Pons (tissue), 1 donor: Measurements from ENCODE around the gene ASAP2.

ENCODE experiments used
- DNase-seq: peaks from one replicate; pipeline ENCODE4 v3.0.0-alpha.2; 2016; ENCODE audit warnings: low spot score

ASAP2 gene

DNA sequence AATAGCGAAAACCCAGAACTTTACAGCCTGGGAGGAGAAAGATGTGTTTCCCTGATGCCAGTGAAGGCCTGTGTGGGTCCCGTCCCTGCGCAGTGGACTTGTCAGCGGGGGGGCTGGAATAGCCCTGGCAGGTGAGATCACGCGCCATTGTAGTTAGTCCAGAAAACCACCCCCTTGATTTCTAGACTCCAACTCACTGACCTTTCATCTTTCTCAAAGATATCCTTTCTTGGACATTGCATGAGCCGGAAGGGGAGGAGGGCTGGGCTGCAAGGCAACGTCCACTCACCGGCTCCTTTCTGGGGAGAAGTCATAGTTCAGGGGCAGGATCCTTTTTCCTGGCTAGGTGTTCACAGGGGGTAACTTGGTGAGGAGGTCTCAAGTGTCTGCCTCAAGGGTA, 22.3 kb upstream of the ASAP2 start:
- DNase-seq, result no peak

DNA sequence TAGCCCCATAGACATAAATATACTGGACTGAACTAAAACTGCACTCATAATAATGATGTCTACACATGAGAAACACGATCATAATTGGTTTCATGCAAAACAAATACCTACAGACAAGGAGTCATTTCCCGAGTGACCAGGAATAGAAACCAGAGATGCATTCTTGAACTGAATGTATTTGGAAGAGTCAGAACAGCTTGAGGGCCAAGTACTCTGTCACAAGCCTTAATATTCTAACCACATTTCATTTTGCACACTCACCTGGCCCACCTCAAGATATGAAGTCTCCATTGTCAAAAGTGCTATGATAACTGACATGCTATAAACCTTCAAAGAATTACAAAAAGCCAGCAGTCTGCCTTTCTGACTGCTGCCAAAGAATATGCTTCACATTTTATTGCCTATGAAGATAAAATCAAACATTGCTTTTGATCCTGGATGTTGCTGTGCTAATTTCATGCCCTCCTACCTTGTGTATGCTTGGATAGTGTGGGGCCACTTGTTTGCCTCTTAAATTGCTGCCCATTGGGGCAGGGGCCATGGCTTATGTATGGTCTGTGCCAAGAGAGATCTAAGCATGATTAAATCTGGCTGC, 18.9 kb upstream of the ASAP2 start:
- DNase-seq, result no peak

- DNase-seq, result no peak
These were observed 17.8 kb upstream of the ASAP2 start for GRCh38 chr2:9188823-9189222.

- DNase-seq, result no peak
These were observed 16.7 kb upstream of the ASAP2 start for GRCh38 chr2:9189901-9190300.

- DNase-seq, result peak; percentile 69
These were observed 15.6 kb upstream of the ASAP2 start for GRCh38 chr2:9191041-9191481.

DNA sequence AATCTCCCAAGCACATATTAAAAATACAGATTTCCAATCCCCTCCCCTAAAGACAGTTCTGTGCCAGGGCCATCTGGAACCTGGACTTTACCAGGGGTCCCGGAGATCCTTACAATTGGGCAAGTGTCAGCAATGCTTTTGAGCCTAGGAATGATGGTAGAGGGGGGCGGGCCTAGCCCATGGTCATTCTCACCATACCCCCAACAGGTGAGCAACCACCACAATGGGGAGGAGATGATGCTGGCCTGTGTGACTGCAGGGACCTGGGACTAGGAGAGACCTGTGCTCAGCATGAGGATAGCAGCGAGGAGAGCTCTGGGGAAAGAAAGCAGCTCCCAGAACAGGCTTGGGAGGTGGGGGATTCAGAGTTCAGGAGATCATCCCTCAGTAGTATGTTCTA, 13.9 kb upstream of the ASAP2 start:
- no peak for DNase-seq

DNA sequence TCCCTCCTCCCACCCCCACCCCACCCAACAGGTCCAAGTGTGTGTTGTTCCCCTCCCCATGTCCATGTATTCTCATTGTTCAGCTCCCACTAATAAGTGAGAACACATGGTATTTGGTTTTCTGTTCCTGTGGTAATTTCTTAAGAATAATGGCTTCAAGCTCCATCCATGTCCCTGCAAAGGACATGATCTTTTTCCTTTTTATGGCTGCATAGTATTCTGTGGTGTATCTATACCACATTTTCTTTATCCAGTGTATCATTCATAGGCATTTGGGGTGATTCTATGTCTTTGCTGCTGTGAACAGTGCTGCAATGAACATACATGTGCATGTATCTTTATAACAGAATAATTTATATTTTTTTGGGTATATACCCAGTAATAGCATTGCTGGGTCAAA, 12.3 kb upstream of the ASAP2 start:
- no peak for DNase-seq

GRCh38 chr2:9196637-9197036, 10.0 kb upstream of the ASAP2 start:
- DNase-seq, result no peak

DNA sequence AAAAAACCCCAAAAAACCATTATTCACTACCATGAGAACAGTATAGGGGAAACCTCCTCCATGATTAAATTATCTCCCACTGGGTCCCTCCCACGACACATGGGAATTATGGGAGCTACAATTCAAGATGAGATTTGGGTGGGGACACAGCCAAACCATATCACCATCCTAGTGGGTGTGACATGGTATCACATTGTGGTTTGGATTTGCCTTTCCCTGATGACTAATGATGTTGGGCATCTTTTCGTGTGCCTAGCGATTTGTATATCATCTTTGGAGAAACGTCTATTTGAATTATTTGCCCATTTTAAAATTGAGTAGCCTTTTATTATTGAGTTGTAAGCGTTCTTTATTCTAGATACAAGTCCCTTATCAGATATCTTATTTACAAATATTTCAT, 8.7 kb upstream of the ASAP2 start:
- DNase-seq, result no peak

DNA sequence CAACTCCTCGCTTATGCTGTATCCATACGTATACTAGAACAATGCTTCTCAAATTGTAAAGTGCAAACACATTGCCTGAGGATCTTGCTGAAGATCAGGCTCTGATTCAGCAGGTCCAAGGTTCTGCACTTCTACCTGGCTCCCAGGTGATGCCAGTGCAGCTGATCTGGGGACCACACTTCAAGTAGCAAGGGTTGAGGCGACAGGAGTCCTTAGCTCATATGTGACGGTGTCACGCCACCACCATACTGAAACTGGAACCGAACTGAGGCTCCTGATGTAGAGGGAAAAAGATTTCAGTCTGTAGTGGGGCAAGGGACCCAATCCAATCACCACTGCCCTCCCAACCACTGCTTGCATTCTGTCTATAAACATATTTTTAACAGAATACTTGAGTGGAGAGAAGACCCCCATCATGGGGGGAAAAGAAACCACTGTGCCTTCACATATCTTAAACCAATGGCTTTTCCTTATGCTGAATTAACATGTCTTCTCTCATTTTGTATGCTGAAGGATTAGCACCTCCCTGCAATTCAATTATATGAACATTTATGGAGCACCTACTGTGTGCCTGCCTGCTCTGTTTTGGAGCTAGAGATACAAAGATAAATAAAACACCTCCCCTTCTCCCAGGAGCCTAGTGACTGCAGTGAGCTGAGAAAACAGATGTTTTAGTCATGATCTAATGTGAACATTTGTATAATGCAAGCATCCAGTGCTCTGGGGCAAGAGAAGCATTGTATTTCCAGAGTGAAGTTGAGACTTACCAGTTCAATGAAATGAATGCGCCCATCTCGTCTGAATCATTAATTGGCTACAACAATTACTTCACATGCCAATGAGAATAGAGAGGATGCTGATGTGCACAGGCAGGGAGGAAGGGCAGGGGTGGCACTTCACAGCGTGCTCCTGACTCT, 6.6 kb upstream of the ASAP2 start:
- DNase-seq, result no peak

GRCh38 chr2:9200633-9201015, 6.0 kb upstream of the ASAP2 start:
- no peak for DNase-seq

DNA sequence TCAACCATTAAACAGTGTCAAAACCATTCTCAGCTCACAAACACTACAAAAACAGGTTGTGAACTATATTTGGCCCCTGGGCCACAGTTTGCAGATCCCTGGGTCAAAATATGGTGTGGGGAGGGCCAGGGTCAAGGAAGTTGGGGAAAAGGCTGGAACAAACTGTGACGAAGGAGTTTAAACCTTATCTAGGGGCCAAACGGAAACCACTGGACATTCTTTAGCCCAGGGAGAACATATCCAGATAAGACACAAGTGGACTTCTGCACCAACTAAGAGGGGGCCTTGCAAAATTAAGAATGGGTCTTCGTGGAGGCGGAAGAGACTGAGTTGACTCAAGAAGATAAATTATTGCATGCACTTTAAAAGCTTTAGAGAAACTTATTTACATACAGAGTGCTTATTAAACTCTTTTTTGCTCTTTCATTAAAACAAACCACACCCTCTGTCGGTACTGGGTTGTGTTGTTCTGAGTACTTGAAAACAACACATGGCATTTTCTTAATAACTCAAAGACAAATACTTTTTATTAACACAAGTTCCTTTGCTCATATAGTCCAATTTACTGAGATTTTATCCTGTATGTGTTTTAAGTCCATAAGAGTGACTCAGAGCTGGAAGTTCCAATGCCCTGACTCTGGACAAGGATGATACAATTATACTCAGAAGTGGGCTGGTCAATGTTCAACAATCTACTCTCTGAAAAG, 5.3 kb upstream of the ASAP2 start:
- DNase-seq, result no peak

DNA sequence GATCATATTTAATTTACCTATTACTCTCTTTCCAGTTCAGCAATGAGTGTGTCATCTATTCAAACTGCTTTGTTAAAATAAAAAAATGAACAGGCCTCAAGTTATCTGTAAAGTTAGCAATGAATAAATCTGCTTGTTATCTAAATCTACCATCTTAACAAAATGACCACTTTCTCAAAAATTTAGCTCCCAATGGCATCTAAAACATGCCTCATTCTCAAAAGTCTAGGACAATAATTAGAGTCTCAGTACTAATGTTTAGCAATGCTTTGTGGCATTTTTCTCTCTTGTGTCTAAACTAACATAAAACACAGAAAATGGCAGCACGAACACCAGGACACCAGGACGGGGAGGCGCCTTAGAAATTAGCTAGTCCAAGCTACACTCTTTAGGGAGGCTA, 3.6 kb upstream of the ASAP2 start:
- no peak for DNase-seq

DNA sequence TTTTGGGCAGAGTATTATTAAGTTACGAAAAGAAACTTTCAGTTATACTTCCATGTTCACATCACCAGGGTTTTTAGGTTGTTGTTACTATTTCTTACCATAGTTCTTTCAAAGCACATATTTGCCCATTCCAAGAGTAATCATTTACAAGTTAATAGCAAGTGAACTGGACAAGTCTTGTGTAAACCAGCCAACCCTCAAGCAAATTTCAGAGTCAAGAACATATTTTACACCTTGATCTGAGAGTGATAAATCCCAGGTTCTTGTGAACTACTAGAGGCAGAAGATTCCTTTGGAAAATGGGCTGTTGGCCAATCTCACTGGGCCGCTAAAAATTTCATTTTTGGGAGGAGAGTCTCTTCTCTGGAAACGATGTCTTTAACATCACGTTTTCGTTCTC, 2.7 kb upstream of the ASAP2 start:
- DNase-seq, result no peak

DNA sequence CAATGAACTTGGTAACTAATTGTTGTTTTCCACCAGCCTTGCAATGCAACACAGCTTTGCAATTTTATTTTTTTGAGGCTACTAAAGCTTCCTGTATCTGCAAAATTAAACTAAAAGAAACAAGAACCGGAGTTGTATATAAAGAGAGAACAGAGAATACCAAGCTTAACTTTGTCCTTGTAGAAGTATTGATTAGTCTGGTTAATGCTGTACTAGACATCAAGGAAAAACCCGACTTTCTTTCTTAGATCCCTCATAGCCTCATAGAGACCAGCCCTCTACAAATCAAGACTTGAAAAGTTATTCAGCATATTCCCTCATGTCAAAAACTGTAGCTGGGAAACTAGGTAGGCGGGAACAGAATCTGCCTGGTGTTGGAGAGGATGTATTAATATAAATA, 1.7 kb upstream of the ASAP2 start:
- no peak for DNase-seq

GRCh38 chr2:9205486-9205885, 1.1 kb upstream of the ASAP2 start:
- no peak for DNase-seq

GRCh38 chr2:9206991-9207640, 504 bp downstream of the ASAP2 start:
- no peak for DNase-seq

GRCh38 chr2:9207641-9208311, 1.2 kb downstream of the ASAP2 start:
- DNase-seq, result no peak

GRCh38 chr2:9208875-9209274, 2.3 kb downstream of the ASAP2 start:
- no peak for DNase-seq

DNA sequence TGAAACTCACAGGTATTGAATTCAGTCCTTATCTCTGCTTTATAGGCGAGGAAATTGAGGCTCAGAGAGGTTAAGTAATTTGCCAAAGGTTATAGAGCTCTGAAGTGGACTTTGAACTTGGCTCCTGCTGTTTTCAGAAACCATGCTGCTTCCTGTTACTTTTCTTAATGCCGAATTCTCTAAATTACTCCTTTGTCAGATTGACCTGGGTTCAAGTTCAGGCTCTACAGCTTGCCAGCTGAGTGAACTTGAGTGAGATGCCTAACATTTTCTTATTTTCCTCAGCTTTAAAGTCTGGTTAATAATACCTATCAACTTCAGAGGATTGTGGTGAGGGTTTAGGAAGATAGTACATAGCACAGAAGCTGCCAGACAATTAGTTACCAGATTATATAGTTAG, 3.4 kb downstream of the ASAP2 start:
- DNase-seq, result no peak

GRCh38 chr2:9211496-9211895, 4.9 kb downstream of the ASAP2 start:
- DNase-seq, result no peak
